Body of pancreas (tissue), 4 donors: ENCODE data around the gene ZNF608. TPM values are rescaled to one million over a fixed set of nuclear protein-coding genes. Genes with fewer than 3 reads are reported as not detected.
A peak's percentile ranks its signal among the peaks of the same experiment; 100 is the strongest.

Source experiments
- ATAC-seq: fragments of 150-250 bp; one replicate; pipeline ENCODE4 v1.9.1; 2016
- DNase-seq, 4 donors: peaks; one replicate each; pipeline ENCODE4 v3.0.0-alpha.2; 2019
- H3K27ac ChIP-seq, 4 donors: fragments of 200-600 bp; sonication (generic); 1 replicate in 3 of 4; 2 replicates in 1 of 4; pipeline versions ENCODE4 v1.5.1 to v1.6.1; 2016 to 2019; ENCODE audit warnings: mild to moderate bottlenecking in 1 of 4, mixed read lengths in 1 of 4, moderate library complexity in 1 of 4
- H3K27me3 ChIP-seq, 2 donors: fragments of 200-600 bp; sonication (generic); one replicate each; pipeline ENCODE4 v1.6.0; 2016; ENCODE audit warnings: mild to moderate bottlenecking in 1 of 2
- H3K36me3 ChIP-seq, 2 donors: fragments of 200-600 bp; sonication (generic); replicated peaks in 1 of 2; 2 replicates each; pipeline ENCODE4 v1.5.1; 2016; ENCODE audit warnings: low read depth in 2 of 2; ENCODE audit not compliant: insufficient read depth in 1 of 2
- H3K4me1 ChIP-seq: fragments of 200-600 bp; sonication (generic); one replicate; pipeline ENCODE4 v1.6.0; 2016
- H3K4me3 ChIP-seq, 2 donors: fragments of 200-600 bp; sonication (generic); 1 replicate in 1 of 2; 2 replicates in 1 of 2; pipeline ENCODE4 v1.5.1; 2016 to 2019
- H3K9me3 ChIP-seq, 3 donors: fragments of 200-600 bp; sonication (generic); 1 replicate in 2 of 3; 2 replicates in 1 of 3; pipeline ENCODE4 v1.5.1; 2016
- CTCF ChIP-seq, 7 experiments: fragments of 450-650 bp in 4 of 7; fragments of 200-600 bp in 3 of 7; sonication (generic) in 3 of 7; IDR thresholded peaks; one replicate each; pipeline ENCODE4 v1.5.1; 2016 to 2019; ENCODE audit warnings: antibody characterized with exemption in 7 of 7
- POLR2A ChIP-seq, 3 donors: fragments of 450-650 bp; IDR thresholded peaks; one replicate each; pipeline ENCODE4 v1.6.1; 2016; ENCODE audit warnings: antibody characterized with exemption in 3 of 3, mild to moderate bottlenecking in 2 of 3
- WGBS, 2 donors: methylation state at CpG; one replicate each; pipeline ENCODE4 v1.1.5; 2017; 5-methylcytosine and 5-hydroxymethylcytosine counted together
- intact Hi-C: fragments of 100-400 bp; cut with DNase I; formaldehyde crosslinking; loops from one replicate; pipeline ENCODE4 v1.15.1; 2023
- total RNA-seq, 2 donors: library from RNA; depleted of rRNA; stranded (reverse); fragments of >200 nt; gene quantifications; one replicate each; pipeline ENCODE4 v1.1.0, GENCODE V29; 2016

Gene ZNF608
- total RNA-seq, 2 donors from 2014 or later: 30.1 to 33.6 TPM

GRCh38 chr5:124701873-124702425, 44.5 kb downstream of the ZNF608 start:
- intact Hi-C loops: no loop called here
- DNase-seq (no peak), ATAC-seq (no peak)
- Histone ChIP-seq H3K36me3 (no peaks in the 10 kb centered on the region), H3K27ac (peak overlapping the region in 1 of 4 donors; percentile 19), H3K9me3 (no peaks in the 10 kb centered on the region), H3K4me1 (peaks cover 51% of the 10 kb centered on the region), H3K4me3 (no peak overlapping the region), H3K27me3 (no peaks in the 10 kb centered on the region)
- WGBS, 2 donors: 77 to 82% methylated on average over 6 of the region's 6 CpGs
- no peak for TF ChIP-seq CTCF (IDR thresholded peaks at IDR 0.05)
- TF ChIP-seq POLR2A (IDR thresholded peaks at IDR 0.05): no peak

DNA sequence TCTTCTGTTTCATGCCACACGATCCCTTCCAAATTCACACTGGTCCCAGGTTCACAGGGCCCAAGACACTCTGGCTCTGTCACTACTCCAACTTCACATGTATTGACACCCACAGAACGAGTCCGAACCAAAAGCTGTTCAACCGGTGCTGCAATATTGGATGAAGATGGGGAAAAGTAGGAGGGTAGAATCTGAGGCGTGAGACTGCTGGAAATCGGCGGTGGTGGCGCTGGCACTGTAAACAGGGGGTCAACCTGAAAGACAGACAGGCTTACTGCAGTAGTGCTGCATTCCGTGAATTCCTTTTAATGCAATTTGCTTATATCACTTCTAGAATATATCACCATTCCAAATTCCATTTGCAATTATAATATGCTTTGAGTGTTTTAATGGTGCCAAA, 45.4 kb downstream of the ZNF608 start:
- H3K36me3 ChIP-seq: no peaks in the 10 kb centered on the region
- no peaks in the 10 kb centered on the region for H3K9me3 ChIP-seq
- DNase-seq (no peak), ATAC-seq (no peak)
- no peaks in the 10 kb centered on the region for H3K27me3 ChIP-seq
- H3K27ac ChIP-seq: peak overlapping the region in 2 of 4 donors; percentile 15 to 65
- intact Hi-C loops: no loop called here
- TF ChIP-seq CTCF (IDR thresholded peaks at IDR 0.05): no peak
- no peak for TF ChIP-seq POLR2A (IDR thresholded peaks at IDR 0.05)
- no peak overlapping the region for H3K4me3 ChIP-seq
- peaks cover 42% of the 10 kb centered on the region for H3K4me1 ChIP-seq
- 78 to 81% methylated on average over 9 of the region's 9 CpGs for WGBS, 2 donors

DNA sequence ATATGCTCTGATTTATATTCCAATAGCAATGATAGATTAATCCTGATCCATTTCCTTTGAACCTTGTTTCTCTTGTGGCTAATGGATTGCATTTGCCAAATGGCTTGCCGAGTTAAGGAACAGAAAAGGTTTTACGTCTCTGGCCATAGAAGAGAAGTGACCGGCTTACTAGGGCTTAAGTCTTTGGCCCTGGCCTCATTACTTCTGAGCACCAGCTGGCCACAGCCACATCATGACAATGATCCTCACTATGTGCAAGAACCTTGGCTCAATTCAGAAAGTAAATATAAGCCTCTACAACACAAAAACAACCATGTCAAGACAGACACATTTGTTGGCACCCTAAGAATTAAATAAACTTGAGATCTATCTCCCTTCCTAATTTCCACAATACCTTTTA, 46.1 kb downstream of the ZNF608 start:
- WGBS, 2 donors: 95% methylated on average over 3 of the region's 3 CpGs
- DNase-seq: no peak
- no peaks in the 10 kb centered on the region for H3K9me3 ChIP-seq
- no peak for ATAC-seq
- no peaks in the 10 kb centered on the region for H3K27me3 ChIP-seq
- H3K36me3 ChIP-seq: no peaks in the 10 kb centered on the region
- intact Hi-C loops: no loop called here
- no peak overlapping the region for H3K4me3 ChIP-seq
- TF ChIP-seq POLR2A (IDR thresholded peaks at IDR 0.05): no peak
- H3K4me1 ChIP-seq: peaks cover 37% of the 10 kb centered on the region
- H3K27ac ChIP-seq: peak overlapping the region in 3 of 4 donors; percentile 27 to 72 (median 65)

GRCh38 chr5:124698770-124699169, 47.7 kb downstream of the ZNF608 start:
- Histone ChIP-seq H3K27me3 (no peaks in the 10 kb centered on the region), H3K27ac (peak overlapping the region; percentile 47 to 72 (median 60)), H3K4me3 (no peak overlapping the region), H3K36me3 (no peaks in the 10 kb centered on the region), H3K4me1 (peaks cover 40% of the 10 kb centered on the region), H3K9me3 (no peaks in the 10 kb centered on the region)
- intact Hi-C loops: no loop called here
- TF ChIP-seq CTCF (IDR thresholded peaks at IDR 0.05) (no peak), POLR2A (IDR thresholded peaks at IDR 0.05) (no peak)
- DNase-seq: no peak
- ATAC-seq: no peak
- 56 to 85% methylated on average over 1 of the region's 1 CpG for WGBS, 2 donors

GRCh38 chr5:124697933-124698591, 48.4 kb downstream of the ZNF608 start:
- Histone ChIP-seq H3K27me3 (no peaks in the 10 kb centered on the region), H3K36me3 (no peaks in the 10 kb centered on the region), H3K9me3 (no peaks in the 10 kb centered on the region), H3K4me1 (peaks cover 40% of the 10 kb centered on the region), H3K27ac (peak overlapping the region; percentile 47 to 72 (median 60)), H3K4me3 (no peak overlapping the region)
- 33 to 39% methylated on average over 4 of the region's 4 CpGs for WGBS, 2 donors
- TF ChIP-seq CTCF (IDR thresholded peaks at IDR 0.05) (peak in 1 of 7 experiments; percentile 4), POLR2A (IDR thresholded peaks at IDR 0.05) (no peak)
- ATAC-seq: peak; percentile 74
- DNase-seq: peak in 2 of 4 donors; percentile 22 to 35
- intact Hi-C loops: no loop called here
